Measurements from ENCODE around the gene DNASE1L1.
"Not testable (repeated sequence)": the region's sequence is repeated elsewhere in the genome, so short reads cannot be mapped to it uniquely, and the experiment has no call there.

DNASE1L1 gene

DNA sequence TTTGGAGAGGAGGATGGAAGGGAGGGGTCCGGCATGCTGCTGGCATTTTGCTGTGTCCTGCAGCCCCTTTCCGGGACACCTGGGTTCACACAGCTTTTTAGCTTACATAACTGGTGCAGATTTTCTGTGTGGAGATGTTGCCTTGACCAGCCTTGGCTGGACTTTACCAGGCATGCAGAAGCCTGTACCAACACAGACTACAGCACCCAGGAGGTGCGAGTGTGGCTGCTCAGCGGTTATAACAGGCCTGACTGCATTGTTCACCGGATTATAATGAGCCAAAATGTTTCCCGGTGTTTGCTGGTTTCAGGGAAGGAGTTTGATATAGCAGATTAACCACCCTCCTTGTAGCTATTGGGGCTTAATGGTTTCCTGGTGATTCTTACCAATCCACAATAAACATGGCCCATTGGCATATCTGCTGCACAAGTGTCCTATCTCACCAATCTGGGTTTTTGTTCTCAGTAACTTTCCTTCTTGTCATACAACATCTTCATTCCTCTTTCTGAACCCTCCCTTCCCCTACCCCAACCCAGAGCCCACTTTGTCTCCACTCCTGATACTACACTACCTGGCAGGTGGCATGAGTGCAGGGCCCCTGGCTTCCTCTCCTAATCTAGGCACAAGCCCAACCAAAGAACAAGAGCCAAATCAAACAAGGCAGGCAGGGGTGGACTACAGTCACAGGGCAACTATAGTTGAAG lies 7.0 kb downstream of the DNASE1L1 start:
- Mint-ChIP-seq H3K27me3 (no peaks in the 10 kb centered on the region), H3K4me3 (no peak overlapping the region), H3K4me1 (peaks cover 31% of the 10 kb centered on the region), H3K9me3 (no peaks in the 10 kb centered on the region), H3K27ac (peak overlapping the region in 1 of 2 donors; percentile 63)
- DNase-seq (no peak), ATAC-seq (no peak)

DNA sequence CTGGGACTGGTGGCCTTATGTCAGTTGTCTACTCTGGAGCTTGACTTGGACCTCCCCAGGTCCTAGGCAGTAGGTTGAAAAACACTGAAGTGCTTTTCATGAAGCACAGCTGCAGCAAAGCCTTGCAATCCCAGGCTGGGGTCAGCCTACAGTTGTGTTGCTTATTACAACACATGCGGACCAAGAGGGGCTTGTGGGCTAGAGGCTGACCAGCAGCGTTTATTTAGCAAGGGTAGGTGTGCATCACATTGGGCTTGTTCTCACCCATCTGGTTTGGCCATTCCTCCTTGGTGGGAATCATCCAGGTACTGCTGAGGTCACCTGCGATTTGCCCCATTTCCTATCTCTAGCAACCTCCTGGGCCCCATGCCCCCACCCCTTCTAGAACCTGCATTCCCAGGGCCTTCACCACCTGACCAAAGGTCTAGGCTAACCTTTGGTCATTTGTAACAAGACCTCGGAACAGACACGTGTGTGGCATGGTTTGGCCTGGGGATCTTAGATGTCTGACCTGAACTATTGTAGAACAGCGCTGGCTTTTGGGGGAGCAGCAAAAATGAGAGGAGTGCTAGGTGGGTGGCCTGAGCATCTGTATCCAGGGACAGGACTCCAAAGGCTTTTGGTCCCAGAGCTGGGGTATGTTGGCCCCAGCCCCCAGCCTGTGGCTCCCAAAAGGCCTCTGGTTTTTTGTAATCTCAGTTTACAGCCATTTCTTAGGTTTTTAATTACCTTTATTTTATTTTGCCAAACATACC lies 7.8 kb downstream of the DNASE1L1 start:
- H3K4me3 Mint-ChIP-seq, result peak overlapping the region in 1 of 2 donors; percentile 99
- no peaks in the 10 kb centered on the region for H3K27me3 Mint-ChIP-seq
- peaks cover 31% of the 10 kb centered on the region for H3K4me1 Mint-ChIP-seq
- peak overlapping the region in 1 of 2 donors; percentile 95 for H3K27ac Mint-ChIP-seq
- ATAC-seq, result no peak
- no peaks in the 10 kb centered on the region for H3K9me3 Mint-ChIP-seq
- no peak for DNase-seq

- not testable (repeated sequence) for H3K27me3 Mint-ChIP-seq, H3K9me3 Mint-ChIP-seq, ATAC-seq, DNase-seq
- Mint-ChIP-seq H3K4me3 (peak overlapping the region; percentile 97 to 99), H3K27ac (peak overlapping the region in 1 of 2 donors; percentile 99), H3K4me1 (peaks cover 31% of the 10 kb centered on the region)
Observed at GRCh38 chrX:154400369-154400817, 8.7 kb downstream of the DNASE1L1 start.

DNA sequence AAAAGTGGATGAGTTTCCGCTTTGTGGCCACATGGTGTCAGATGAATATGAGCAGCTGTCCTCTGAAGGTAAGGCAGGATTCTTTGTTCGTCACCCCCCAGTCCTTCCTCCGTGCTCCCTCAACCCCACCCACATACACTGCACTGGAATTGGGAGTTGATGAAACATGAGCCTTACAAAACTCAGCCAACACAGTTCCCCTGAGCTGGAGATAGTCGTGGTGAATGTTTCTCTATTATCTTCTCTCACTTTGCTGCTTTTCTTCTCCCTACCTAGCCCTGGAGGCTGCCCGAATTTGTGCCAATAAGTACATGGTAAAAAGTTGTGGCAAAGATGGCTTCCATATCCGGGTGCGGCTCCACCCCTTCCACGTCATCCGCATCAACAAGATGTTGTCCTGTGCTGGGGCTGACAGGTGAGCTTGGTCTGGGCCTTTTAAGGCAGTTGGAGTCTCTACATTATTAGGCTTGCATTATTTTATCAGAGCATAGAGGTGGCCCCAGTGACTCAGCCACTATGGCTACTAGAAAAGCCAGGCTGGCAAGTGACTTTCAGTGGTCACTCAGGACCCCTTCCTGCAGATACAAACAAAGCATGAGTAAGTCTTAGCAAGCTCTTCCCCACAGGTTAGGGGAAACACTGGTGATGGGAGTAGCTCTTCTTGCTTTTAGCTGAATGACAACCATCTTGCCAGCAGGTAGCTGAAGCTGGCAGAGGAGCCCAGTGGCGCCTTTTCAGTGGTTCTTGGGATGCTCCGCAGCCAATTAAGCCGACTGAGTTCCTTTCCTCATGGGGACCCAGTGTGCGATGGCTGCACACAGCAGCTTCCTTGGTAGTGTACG lies 9.3 kb downstream of the DNASE1L1 start:
- peak in 1 of 2 donors; percentile 36 for DNase-seq
- H3K27ac Mint-ChIP-seq, result peak overlapping the region; percentile 99
- H3K4me1 Mint-ChIP-seq, result peaks cover 31% of the 10 kb centered on the region
- no peak for ATAC-seq
- no peaks in the 10 kb centered on the region for H3K27me3 Mint-ChIP-seq
- H3K9me3 Mint-ChIP-seq, result no peaks in the 10 kb centered on the region
- H3K4me3 Mint-ChIP-seq, result peak overlapping the region; percentile 97 to 99

DNA sequence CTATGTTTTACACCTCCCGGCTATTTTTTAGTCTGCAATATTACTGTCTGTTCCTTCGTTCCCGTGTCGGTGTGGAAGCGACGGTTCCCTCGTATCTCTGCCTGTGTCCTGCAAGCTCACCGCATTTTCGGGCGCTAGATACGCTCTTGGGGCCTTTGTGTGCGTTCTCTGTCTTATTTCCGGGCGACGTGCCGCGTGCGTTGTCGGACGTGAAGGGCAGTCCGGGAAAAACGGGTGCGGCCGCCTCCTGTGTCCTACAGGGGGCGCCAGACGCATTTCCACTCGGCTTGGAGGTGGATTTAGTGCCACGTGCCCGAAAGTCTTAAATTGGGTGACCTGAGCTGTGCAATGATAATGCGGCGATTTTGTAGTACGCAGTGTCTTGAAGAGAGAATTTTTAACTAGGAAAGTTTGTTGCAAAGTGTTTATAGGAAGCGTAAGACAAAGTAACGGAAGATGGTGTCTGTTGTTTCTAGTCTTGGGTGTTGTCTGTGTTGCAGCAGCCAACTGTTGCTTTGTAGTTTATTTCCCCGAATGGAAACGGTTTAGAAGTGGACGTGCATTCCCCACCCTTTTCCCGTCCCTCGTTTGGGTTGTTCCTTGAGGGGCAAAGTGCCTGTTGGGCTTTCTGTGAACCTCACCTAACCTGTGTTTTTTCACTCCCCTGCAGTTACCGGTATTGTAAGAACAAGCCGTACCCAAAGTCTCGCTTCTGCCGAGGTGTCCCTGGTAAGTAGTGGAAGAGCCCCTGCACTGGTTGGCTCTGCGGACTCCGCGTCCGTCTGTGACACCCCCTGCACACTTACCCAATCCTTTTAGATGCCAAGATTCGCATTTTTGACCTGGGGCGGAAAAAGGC lies 10.2 kb downstream of the DNASE1L1 start:
- peak; percentile 47 for ATAC-seq
- peak; percentile 71 to 86 for DNase-seq
- Mint-ChIP-seq H3K27ac (peak overlapping the region; percentile 99), H3K4me3 (peak overlapping the region; percentile 97 to 99), H3K9me3 (no peaks in the 10 kb centered on the region), H3K4me1 (peaks cover 31% of the 10 kb centered on the region), H3K27me3 (no peaks in the 10 kb centered on the region)

GRCh38 chrX:154397888-154398667 lies 11.0 kb downstream of the DNASE1L1 start, which contains the start of gene RPL10:
Gene RPL10 (plus strand): TSS chrX:154398377. CDS start chrX:154398520, 143 bp downstream.
- Mint-ChIP-seq H3K4me1 (peaks cover 31% of the 10 kb centered on the region), H3K4me3 (peak within 1 kb of the TSS; percentile 97 to 99), H3K27me3 (no peaks in the 10 kb centered on the region), H3K9me3 (no peaks in the 10 kb centered on the region), H3K27ac (peak within 1 kb of the TSS; percentile 99)
- DNase-seq, result peak; percentile 88 to 96
- ATAC-seq, result peak; percentile 88

DNA sequence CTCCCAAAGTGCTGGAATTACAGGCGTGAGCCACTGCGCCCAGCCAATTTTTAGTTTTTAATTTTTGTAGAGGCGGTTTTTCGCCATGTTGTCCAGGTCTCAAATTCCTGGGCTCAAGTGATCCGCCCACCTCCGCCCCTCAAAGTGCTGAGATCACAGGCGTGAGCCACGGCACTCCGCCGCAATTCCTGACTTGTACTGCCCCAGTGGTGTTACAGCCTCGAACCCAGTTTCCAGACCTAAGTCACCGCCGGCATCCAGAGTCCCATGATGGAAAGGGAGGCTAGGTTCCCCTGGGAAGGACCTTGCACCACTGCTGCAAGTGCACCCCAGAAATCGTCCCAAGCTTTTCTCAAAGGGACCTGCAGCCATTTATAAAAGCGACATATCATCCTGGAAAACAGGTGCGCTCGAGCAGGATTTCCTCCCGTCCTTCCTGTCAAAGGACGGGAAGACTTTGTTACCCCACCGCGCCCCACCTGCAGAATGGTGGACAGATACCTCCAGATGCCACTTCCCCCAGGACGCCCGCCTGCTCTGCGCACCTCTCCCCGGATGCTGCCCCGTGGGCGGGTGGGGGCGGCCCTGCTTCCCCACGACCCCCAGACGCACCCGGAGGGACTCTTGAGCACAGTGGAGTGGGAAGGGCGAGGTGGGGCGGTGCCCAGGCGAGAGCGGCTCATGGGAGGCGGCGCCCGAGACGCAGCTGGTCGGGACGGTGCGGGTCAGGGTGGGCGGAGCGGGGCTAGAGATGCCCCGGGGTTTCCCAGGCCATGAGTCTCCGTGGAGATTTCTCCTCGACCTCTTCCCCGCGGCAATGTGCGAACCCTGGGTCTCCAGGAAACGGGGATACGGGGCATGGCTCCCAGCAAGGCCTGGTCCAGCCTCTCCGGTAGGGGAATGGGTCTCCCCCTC lies 11.8 kb downstream of the DNASE1L1 start:
- no peaks in the 10 kb centered on the region for H3K27me3 Mint-ChIP-seq
- ATAC-seq (peak; percentile 65), DNase-seq (peak in 1 of 2 donors; percentile 68)
- peaks cover 31% of the 10 kb centered on the region for H3K4me1 Mint-ChIP-seq
- no peaks in the 10 kb centered on the region for H3K9me3 Mint-ChIP-seq
- peak overlapping the region; percentile 97 to 99 for H3K4me3 Mint-ChIP-seq
- peak overlapping the region; percentile 99 for H3K27ac Mint-ChIP-seq

DNA sequence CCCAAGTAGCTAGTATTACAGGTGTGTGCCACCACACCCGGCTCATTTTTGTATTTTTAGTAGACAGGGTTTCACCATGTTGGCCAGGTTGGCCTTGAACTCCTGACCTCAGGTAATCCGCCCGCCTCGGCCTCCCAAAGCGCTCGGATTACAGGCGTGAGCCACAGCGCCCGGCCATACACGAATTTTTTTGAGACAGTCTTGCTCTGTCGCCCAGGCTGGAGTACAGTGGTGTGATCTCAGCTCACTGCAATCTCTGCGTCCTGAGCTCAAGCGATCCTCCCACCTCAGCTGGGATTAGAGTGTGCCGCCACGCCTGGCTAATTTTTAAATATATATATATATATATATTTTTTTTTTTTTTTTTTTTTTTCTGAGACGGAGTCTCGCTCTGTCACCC lies 12.7 kb downstream of the DNASE1L1 start:
- not testable (repeated sequence) for H3K9me3 Mint-ChIP-seq, ATAC-seq
- peak overlapping the region in 1 of 2 donors; percentile 99 for H3K4me3 Mint-ChIP-seq

DNA sequence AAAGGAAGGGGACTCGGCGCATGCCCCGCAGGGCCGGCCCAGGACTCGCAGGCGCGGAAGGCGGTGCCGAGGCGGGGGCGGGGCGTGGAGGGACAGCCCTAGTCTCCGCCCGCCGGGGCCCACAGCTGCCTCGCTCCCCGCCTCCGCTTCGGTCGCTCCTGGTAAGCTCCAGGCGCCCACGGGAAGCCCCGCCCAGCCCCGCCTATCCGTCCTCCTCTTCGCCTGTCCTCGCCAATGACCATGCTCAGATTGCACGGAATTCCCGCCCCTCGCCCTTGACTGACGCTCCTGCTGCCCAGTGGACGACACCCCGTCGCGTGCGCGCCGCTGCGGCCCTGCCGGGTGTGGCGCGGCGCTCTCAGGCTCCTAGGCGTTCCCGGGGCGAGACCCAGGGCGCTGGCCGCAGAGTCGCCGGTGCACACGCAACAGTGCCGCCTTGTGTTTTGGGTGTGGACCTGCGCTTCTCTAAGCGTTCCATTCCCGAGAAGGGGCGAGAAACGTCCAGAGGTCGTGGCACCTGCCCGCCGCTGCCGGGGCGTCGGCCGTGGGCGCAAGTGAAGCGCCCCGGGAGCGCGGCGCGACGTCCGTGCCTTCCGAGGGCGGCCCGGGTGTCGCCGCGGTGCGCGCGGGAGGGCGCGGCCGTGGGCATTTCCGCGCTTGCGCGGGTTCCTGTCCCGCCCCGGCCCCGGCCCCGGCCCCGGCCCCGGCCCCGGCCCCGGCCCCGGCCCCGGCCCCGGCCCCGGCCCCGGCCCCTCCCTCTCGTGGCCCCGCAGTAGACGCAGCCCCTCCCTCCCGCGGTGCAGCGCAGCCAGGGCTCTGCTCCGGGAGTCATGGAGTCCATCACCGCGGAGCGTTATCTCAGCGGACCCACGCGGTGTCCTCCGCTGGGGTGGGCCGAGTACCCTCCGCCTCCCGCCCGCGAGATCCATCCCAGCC lies 19.0 kb downstream of the DNASE1L1 start:
- not testable (repeated sequence) for H3K27me3 Mint-ChIP-seq, H3K4me3 Mint-ChIP-seq, H3K4me1 Mint-ChIP-seq, H3K27ac Mint-ChIP-seq, H3K9me3 Mint-ChIP-seq
- DNase-seq, result peak in 1 of 2 donors; percentile 23
- ATAC-seq, result peak; percentile 75

More for the DNA sequence above, 12.7 kb downstream of the DNASE1L1 start:
- not testable (repeated sequence) for DNase-seq, H3K27me3 Mint-ChIP-seq
- Mint-ChIP-seq H3K27ac (peak overlapping the region in 1 of 2 donors; percentile 48), H3K4me1 (peaks cover 30% of the 10 kb centered on the region)

DNA sequence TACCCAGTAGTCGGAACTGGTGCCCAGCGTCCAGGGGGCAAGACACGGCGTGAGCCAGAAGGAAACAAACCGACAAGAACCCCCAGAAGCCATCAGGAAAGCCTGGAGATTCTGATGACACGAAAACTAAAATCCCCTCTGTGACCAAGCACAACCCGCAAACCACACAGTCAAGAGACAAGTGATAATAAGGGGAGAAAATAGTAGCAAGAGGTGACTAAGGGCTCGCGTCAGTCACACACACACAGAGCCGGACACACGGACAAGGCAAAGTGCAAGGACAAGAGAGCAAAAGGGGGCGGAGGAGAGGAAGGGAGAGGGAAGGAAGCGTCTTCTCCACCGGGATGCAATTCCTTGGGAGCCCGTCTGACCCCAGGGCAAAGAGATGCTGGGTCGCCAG lies 20.4 kb downstream of the DNASE1L1 start:
- peak; percentile 50 for ATAC-seq
- not testable (repeated sequence) for H3K9me3 Mint-ChIP-seq, H3K27ac Mint-ChIP-seq, H3K27me3 Mint-ChIP-seq, H3K4me3 Mint-ChIP-seq, DNase-seq
- peaks cover 11% of the 10 kb centered on the region for H3K4me1 Mint-ChIP-seq

DNA sequence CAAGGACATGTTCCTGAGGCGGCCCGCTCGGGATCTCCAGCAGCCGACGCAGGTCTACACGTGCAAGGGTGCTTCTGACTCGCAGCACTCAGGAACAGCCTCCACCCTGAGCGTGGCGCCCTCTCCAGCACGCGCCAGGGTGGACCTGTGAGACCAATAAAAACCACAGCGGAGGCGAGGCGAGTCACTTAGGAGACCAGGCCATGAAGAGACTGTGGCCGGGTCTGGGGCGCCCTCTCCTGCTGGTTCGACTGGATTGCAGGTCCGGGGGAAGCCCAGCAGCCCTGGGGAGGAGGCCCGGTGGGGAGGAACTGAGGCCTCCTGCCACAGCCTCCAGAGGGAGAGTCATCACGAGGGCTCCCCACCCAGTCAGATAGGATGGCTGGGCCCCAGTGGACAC lies 21.0 kb downstream of the DNASE1L1 start:
- not testable (repeated sequence) for H3K27ac Mint-ChIP-seq, H3K4me3 Mint-ChIP-seq, H3K9me3 Mint-ChIP-seq, DNase-seq, H3K27me3 Mint-ChIP-seq
- peaks cover 16% of the 10 kb centered on the region for H3K4me1 Mint-ChIP-seq
- ATAC-seq, result peak; percentile 61

- no peak for ATAC-seq
- peaks cover 39% of the 10 kb centered on the region for H3K4me1 Mint-ChIP-seq
- H3K9me3 Mint-ChIP-seq, result no peaks in the 10 kb centered on the region
- DNase-seq, result no peak
- peak overlapping the region in 1 of 2 donors; percentile 10 for H3K4me3 Mint-ChIP-seq
- H3K27ac Mint-ChIP-seq, result no peak overlapping the region
- H3K27me3 Mint-ChIP-seq, result no peaks in the 10 kb centered on the region
Observed at GRCh38 chrX:154384284-154384892, 24.7 kb downstream of the DNASE1L1 start.
